Measurements from ENCODE around the gene MSH3. TPM values are rescaled to one million over a fixed set of nuclear protein-coding genes. Genes with fewer than 3 reads are reported as not detected.

The MSH3 gene
- total RNA-seq, 4 donors from 2014 or later: 11.0 to 15.0 (median 12.4) TPM

- no peak for DNase-seq (ENCODE audit: low spot score in 2 of 2)
- Histone ChIP-seq H3K27ac (no peak overlapping the region), H3K36me3 (peaks cover 4% of the 10 kb centered on the region), H3K4me3 (no peak overlapping the region), H3K9me3 (no peaks in the 10 kb centered on the region), H3K4me1 (no peaks in the 10 kb centered on the region), H3K27me3 (no peaks in the 10 kb centered on the region)
- WGBS: 89% methylated on average over 5 of the region's 5 CpGs
- TF ChIP-seq, protein P1, sequence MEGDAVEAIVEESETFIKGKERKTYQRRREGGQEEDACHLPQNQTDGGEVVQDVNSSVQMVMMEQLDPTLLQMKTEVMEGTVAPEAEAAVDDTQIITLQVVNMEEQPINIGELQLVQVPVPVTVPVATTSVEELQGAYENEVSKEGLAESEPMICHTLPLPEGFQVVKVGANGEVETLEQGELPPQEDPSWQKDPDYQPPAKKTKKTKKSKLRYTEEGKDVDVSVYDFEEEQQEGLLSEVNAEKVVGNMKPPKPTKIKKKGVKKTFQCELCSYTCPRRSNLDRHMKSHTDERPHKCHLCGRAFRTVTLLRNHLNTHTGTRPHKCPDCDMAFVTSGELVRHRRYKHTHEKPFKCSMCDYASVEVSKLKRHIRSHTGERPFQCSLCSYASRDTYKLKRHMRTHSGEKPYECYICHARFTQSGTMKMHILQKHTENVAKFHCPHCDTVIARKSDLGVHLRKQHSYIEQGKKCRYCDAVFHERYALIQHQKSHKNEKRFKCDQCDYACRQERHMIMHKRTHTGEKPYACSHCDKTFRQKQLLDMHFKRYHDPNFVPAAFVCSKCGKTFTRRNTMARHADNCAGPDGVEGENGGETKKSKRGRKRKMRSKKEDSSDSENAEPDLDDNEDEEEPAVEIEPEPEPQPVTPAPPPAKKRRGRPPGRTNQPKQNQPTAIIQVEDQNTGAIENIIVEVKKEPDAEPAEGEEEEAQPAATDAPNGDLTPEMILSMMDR (IDR thresholded peaks at IDR 0.05): no peak
- TF ChIP-seq EP300 (IDR thresholded peaks at IDR 0.05) (no peak), POLR2AphosphoS5 (IDR thresholded peaks at IDR 0.05) (no peak)
Measured at GRCh38 chr5:80625230-80625629, 29.2 kb upstream of the MSH3 start.

DNA sequence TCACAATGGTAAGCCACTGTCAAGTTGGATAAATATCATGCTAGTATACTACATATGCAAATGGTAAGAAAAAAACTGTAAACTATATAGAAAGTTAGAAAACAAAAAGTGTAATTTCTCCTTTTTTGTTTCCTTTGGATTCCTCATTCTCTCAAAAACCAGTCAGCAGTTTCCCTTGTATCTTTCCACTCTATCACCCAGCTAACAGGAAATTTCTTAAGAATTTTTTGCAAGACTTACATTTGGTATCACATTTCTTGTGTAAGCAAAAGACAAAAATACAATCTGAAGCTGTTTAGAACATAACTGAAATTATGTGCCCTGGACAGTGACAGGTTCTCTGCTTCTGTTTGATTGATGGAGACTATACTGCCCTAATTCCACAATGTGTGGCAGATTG is 25.2 kb upstream of the MSH3 start:
- Histone ChIP-seq H3K27me3 (no peaks in the 10 kb centered on the region), H3K36me3 (peaks cover 11% of the 10 kb centered on the region), H3K4me3 (no peak overlapping the region), H3K27ac (no peak overlapping the region), H3K4me1 (no peaks in the 10 kb centered on the region), H3K9me3 (no peaks in the 10 kb centered on the region)
- no peak for DNase-seq (ENCODE audit: low spot score in 2 of 2)
- TF ChIP-seq, protein P1 (IDR thresholded peaks at IDR 0.05): no peak
- no peak for TF ChIP-seq POLR2A (IDR thresholded peaks at IDR 0.05)
- TF ChIP-seq EP300 (IDR thresholded peaks at IDR 0.05): no peak
- TF ChIP-seq POLR2AphosphoS5 (IDR thresholded peaks at IDR 0.05): no peak

DNA sequence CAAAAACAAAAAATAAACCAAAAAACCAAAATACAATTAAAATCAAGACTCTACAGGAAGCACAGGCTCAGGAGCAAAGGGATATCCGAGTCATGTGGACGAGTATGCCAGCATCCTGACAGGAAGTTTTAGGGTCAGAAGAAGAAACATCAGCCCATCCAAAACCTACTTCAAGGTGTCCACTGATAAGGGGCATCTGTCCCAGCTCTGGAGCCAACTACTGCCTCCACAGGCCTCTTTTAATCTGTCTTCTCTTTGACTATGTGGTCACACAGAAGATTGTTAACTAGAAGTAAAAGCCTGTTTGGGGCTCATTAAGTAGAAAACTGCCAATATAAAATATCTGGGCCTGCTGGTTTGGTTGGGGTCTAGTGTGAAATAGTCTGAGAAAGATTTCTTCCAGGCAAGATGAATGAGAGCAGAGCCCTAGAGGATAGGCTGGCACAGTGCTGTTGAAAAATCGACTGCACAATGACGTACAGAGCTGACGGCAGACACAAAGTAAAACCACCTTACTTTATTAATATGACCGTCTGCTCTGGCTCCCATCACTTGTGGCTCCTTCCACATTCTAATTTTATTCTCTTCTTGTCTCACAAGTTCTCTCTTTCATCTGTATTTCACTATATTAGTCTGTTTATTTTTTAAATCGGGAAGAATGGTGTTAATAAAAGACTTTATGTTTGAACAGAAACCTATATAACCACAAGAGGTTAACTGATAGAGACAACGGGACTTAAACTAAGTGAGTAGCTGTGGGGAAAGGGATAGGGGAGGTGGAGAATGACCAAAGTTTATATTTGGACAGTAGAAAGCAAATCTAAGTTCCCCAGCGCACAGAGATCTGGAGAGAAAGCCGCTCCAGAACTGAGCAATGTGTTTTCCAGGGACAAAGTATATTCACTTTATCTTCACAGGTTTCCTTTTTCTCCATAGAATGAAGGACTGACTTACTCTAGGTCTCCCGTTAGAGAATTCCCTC is 22.9 kb upstream of the MSH3 start:
- DNase-seq (ENCODE audit: low spot score in 2 of 2): no peak
- TF ChIP-seq POLR2AphosphoS5 (IDR thresholded peaks at IDR 0.05) (no peak), POLR2A (IDR thresholded peaks at IDR 0.05) (no peak), EP300 (IDR thresholded peaks at IDR 0.05) (no peak)
- TF ChIP-seq, protein P1 (IDR thresholded peaks at IDR 0.05): no peak
- 92% methylated on average over 11 of the region's 11 CpGs for WGBS
- no peaks in the 10 kb centered on the region for H3K27me3 ChIP-seq
- H3K4me3 ChIP-seq: no peak overlapping the region
- H3K27ac ChIP-seq: no peak overlapping the region
- no peaks in the 10 kb centered on the region for H3K4me1 ChIP-seq
- H3K36me3 ChIP-seq: peaks cover 11% of the 10 kb centered on the region
- H3K9me3 ChIP-seq: no peaks in the 10 kb centered on the region

- Histone ChIP-seq H3K4me1 (no peaks in the 10 kb centered on the region), H3K36me3 (peaks cover 11% of the 10 kb centered on the region), H3K27me3 (no peaks in the 10 kb centered on the region), H3K27ac (no peak overlapping the region), H3K9me3 (no peaks in the 10 kb centered on the region), H3K4me3 (no peak overlapping the region)
- WGBS: 86% methylated on average over 2 of the region's 2 CpGs
- no peak for TF ChIP-seq POLR2AphosphoS5 (IDR thresholded peaks at IDR 0.05)
- TF ChIP-seq, protein P1 (IDR thresholded peaks at IDR 0.05): no peak
- TF ChIP-seq EP300 (IDR thresholded peaks at IDR 0.05): no peak
- no peak for TF ChIP-seq POLR2A (IDR thresholded peaks at IDR 0.05)
- no peak for DNase-seq (ENCODE audit: low spot score in 2 of 2)
Measured at GRCh38 chr5:80632700-80633099, 21.8 kb upstream of the MSH3 start.

- TF ChIP-seq EP300 (IDR thresholded peaks at IDR 0.05): no peak
- TF ChIP-seq POLR2AphosphoS5 (IDR thresholded peaks at IDR 0.05): no peak
- no peak for TF ChIP-seq POLR2A (IDR thresholded peaks at IDR 0.05)
- TF ChIP-seq, protein P1 (IDR thresholded peaks at IDR 0.05): no peak
- Histone ChIP-seq H3K27ac (no peak overlapping the region), H3K27me3 (no peaks in the 10 kb centered on the region), H3K4me1 (no peaks in the 10 kb centered on the region), H3K9me3 (no peaks in the 10 kb centered on the region), H3K36me3 (peaks cover 18% of the 10 kb centered on the region), H3K4me3 (no peak overlapping the region)
- no peak for DNase-seq (ENCODE audit: low spot score in 2 of 2)
Measured at GRCh38 chr5:80634193-80634592, 20.3 kb upstream of the MSH3 start.

All from suprapubic skin (tissue), 4 donors.